Neural progenitor cell (in vitro differentiated cells): Measurements from ENCODE around the gene SCGB1D4. TPM values are rescaled to one million over a fixed set of nuclear protein-coding genes. Genes with fewer than 3 reads are reported as not detected.
A peak's percentile ranks its signal among the peaks of the same experiment; 100 is the strongest.

Experiments used
- DNase-seq: peaks from one replicate; pipeline ENCODE4 v3.0.0-alpha.2; 2016; ENCODE audit warnings: low spot score
- H2AFZ ChIP-seq: fragments of 200-600 bp; sonication (generic); replicated peaks from 2 replicates; pipeline ENCODE4 v1.6.1; 2016; ENCODE audit warnings: antibody characterized with exemption
- H3F3A ChIP-seq: fragments of 200-600 bp; sonication (generic); 2 replicates; pipeline ENCODE4 v1.6.1; 2016; ENCODE audit warnings: antibody characterized with exemption, low read depth
- H3K27ac ChIP-seq: fragments of 200-600 bp; sonication (generic); 2 replicates; pipeline ENCODE4 v1.5.1; 2016; ENCODE audit warnings: mild to moderate bottlenecking
- H3K27me3 ChIP-seq: fragments of 200-600 bp; sonication (generic); 2 replicates; pipeline ENCODE4 v1.6.1; 2016; ENCODE audit warnings: mild to moderate bottlenecking, moderate library complexity
- H3K36me3 ChIP-seq: fragments of 200-600 bp; sonication (generic); 2 replicates; pipeline ENCODE4 v1.5.1; 2016
- H3K4me1 ChIP-seq: fragments of 200-600 bp; sonication (generic); 2 replicates; pipeline ENCODE4 v1.6.1; 2016; ENCODE audit warnings: mixed run types
- H3K4me2 ChIP-seq: fragments of 200-600 bp; sonication (generic); 2 replicates; pipeline ENCODE4 v1.6.1; 2016
- H3K4me3 ChIP-seq: fragments of 200-600 bp; sonication (generic); 2 replicates; pipeline ENCODE4 v1.5.1; 2016
- H3K79me2 ChIP-seq: fragments of 200-600 bp; sonication (generic); 2 replicates; pipeline ENCODE4 v1.6.1; 2016; ENCODE audit warnings: low read depth
- H3K9ac ChIP-seq: fragments of 200-600 bp; sonication (generic); 2 replicates; pipeline ENCODE4 v1.6.1; 2016
- H3K9me3 ChIP-seq: fragments of 200-600 bp; sonication (generic); 2 replicates; pipeline ENCODE4 v1.5.1; 2016; ENCODE audit warnings: low read depth
- H4K20me1 ChIP-seq: fragments of 200-600 bp; sonication (generic); 2 replicates; pipeline ENCODE4 v1.6.1; 2016; ENCODE audit warnings: low read depth
- H3K27ac Mint-ChIP-seq: 3 replicates; pipeline ENCODE4 v1.8.0; 2021; ENCODE audit warnings: mixed read lengths
- H3K27me3 Mint-ChIP-seq: 2 replicates; pipeline ENCODE4 v1.8.0; 2022; ENCODE audit warnings: low read depth, mild to moderate bottlenecking, inconsistent platforms, moderate library complexity, mixed read lengths; ENCODE audit not compliant: insufficient read depth
- H3K36me3 Mint-ChIP-seq: 3 replicates; pipeline ENCODE4 v1.8.0; 2021; ENCODE audit warnings: mixed read lengths
- H3K4me1 Mint-ChIP-seq: 3 replicates; pipeline ENCODE4 v1.8.0; 2021; ENCODE audit warnings: mixed read lengths
- H3K4me3 Mint-ChIP-seq: 3 replicates; pipeline ENCODE4 v1.8.0; 2021; ENCODE audit warnings: mild to moderate bottlenecking, moderate library complexity, mixed read lengths
- H3K9me3 Mint-ChIP-seq: 3 replicates; pipeline ENCODE4 v1.8.0; 2020; ENCODE audit warnings: mixed read lengths
- CTCF ChIP-seq: fragments of 200-600 bp; sonication (generic); IDR thresholded peaks from 2 replicates; pipeline ENCODE4 v1.5.1; 2017; ENCODE audit warnings: antibody characterized with exemption, mild to moderate bottlenecking
- EZH2 ChIP-seq: fragments of 200-600 bp; sonication (generic); IDR thresholded peaks from 2 replicates; pipeline ENCODE4 v1.6.1; 2017; ENCODE audit warnings: antibody characterized with exemption, mild to moderate bottlenecking, moderate library complexity
- EZH2phosphoT487 ChIP-seq: fragments of 200-600 bp; sonication (generic); IDR thresholded peaks from 2 replicates; pipeline ENCODE4 v1.6.1; 2017; ENCODE audit warnings: antibody characterized with exemption
- total RNA-seq: library from RNA; depleted of rRNA; stranded (reverse); fragments of >200 nt; gene quantifications from 2 replicates; pipeline ENCODE4 v1.2.3, GENCODE V29; 2015; ENCODE audit warnings: low replicate concordance

The SCGB1D4 gene
- total RNA-seq, 1 donor from 2014 or later = not detected

DNA sequence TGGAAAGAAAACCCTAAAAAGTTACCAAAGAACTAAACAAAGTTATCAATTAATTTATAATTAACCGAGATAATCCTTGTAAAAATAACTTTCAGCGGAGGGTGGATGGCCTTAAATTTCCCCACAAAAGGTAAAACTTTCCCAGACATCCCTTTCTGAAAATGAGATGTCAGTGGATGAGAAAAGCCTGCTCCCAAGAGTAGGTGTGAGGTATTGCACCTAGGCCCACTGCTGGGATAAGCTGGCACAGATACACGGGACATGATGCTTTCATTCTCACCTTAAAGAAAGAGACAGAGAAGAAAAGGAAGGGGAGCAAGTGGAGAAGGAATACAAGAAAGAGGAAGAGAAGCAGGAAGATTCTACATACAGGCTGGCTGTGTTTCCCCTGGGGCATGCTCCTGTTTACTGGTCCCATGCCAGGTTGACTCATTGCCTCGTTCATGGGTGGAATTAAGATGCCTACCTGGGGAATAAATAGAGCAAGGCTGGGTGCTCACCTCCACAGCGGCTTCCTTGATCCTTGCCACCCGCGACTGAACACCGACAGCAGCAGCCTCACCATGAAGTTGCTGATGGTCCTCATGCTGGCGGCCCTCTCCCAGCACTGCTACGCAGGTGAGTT lies 29.1 kb downstream of the SCGB1D4 start, which contains the start of gene SCGB2A2:
Gene SCGB2A2, plus strand, starts transcription at position 505 of the 625 bp plus-strand sequence. Its CDS starts 59 bp downstream, at position 564.
- Mint-ChIP-seq H3K27ac (no peak within 1 kb of the TSS), H3K36me3 (no peaks in the 10 kb centered on the region), H3K9me3 (no peaks in the 10 kb centered on the region), H3K4me1 (no peaks in the 10 kb centered on the region), H3K27me3 (peaks cover 4% of the 10 kb centered on the region), H3K4me3 (no peak within 1 kb of the TSS)
- Histone ChIP-seq H3K4me3 (no peak within 1 kb of the TSS), H2AFZ (no peak within 1 kb of the TSS), H3K9me3 (no peaks in the 10 kb centered on the region), H4K20me1 (no peaks in the 10 kb centered on the region), H3K36me3 (no peaks in the 10 kb centered on the region), H3K79me2 (no peaks in the 10 kb centered on the region), H3K9ac (no peak within 1 kb of the TSS), H3K27ac (no peak within 1 kb of the TSS), H3K4me1 (no peaks in the 10 kb centered on the region), H3F3A (no peaks in the 10 kb centered on the region), H3K4me2 (no peak within 1 kb of the TSS), H3K27me3 (no peaks in the 10 kb centered on the region)
- DNase-seq = no peak
- no peak for TF ChIP-seq EZH2phosphoT487
- TF ChIP-seq CTCF = peak; percentile 38

- Mint-ChIP-seq H3K4me3 (no peak overlapping the region), H3K27ac (no peak overlapping the region), H3K36me3 (no peaks in the 10 kb centered on the region), H3K4me1 (no peaks in the 10 kb centered on the region), H3K27me3 (peaks cover 7% of the 10 kb centered on the region), H3K9me3 (peaks cover 2% of the 10 kb centered on the region)
- Histone ChIP-seq H3K27me3 (no peaks in the 10 kb centered on the region), H3K79me2 (no peaks in the 10 kb centered on the region), H3K9me3 (no peaks in the 10 kb centered on the region), H3K27ac (no peak overlapping the region), H3K4me2 (no peak overlapping the region), H2AFZ (no peak overlapping the region), H3K36me3 (no peaks in the 10 kb centered on the region), H3K9ac (no peak overlapping the region), H3F3A (no peaks in the 10 kb centered on the region), H4K20me1 (no peaks in the 10 kb centered on the region), H3K4me3 (no peak overlapping the region), H3K4me1 (no peaks in the 10 kb centered on the region)
- TF ChIP-seq CTCF (no peak), EZH2 (no peak), EZH2phosphoT487 (no peak)
- no peak for DNase-seq
Observed at GRCh38 chr11:62267576-62267975, 31.3 kb downstream of the SCGB1D4 start.

DNA sequence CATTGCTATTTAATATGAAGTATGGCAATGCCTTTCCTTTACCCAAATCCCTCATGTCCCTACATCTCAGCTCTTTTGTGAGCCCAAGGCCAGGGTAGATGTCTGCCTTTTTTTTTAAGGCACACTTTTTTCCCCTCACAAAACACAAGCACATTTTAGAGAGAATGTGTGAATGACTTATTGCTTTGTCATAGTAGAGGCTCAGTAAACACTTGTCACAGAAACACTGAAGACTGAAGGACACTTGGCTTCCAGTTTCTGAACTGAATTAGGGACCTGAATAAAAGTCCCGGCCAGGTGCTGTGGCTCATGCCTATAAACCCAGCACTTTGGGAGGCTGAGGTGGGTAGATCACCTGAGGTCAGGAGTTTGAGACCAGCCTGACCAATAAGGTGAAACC lies 31.8 kb downstream of the SCGB1D4 start:
- no peaks in the 10 kb centered on the region for H3K4me1 Mint-ChIP-seq
- H3K27me3 Mint-ChIP-seq = peaks cover 7% of the 10 kb centered on the region
- DNase-seq = no peak
- Histone ChIP-seq H3K4me3 (no peak overlapping the region), H2AFZ (no peak overlapping the region), H3K9me3 (no peaks in the 10 kb centered on the region), H3K27ac (no peak overlapping the region), H3K79me2 (no peaks in the 10 kb centered on the region), H4K20me1 (no peaks in the 10 kb centered on the region), H3K4me1 (no peaks in the 10 kb centered on the region), H3K9ac (no peak overlapping the region), H3K36me3 (no peaks in the 10 kb centered on the region), H3K27me3 (no peaks in the 10 kb centered on the region), H3F3A (no peaks in the 10 kb centered on the region), H3K4me2 (no peak overlapping the region)
- H3K27ac Mint-ChIP-seq = no peak overlapping the region
- no peak overlapping the region for H3K4me3 Mint-ChIP-seq
- TF ChIP-seq CTCF (no peak), EZH2 (no peak), EZH2phosphoT487 (no peak)
- H3K9me3 Mint-ChIP-seq = peaks cover 2% of the 10 kb centered on the region
- H3K36me3 Mint-ChIP-seq = no peaks in the 10 kb centered on the region
